Measurements from ENCODE around the gene SLC30A2. TPM values are rescaled to one million over a fixed set of nuclear protein-coding genes. Genes with fewer than 3 reads are reported as not detected.

The SLC30A2 gene
- total and polyA plus RNA-seq, 10 of the 15 experiments (the other 5 are each of a cell fraction or from before 2014, with no cell fraction given): 0.13 TPM; not detected in 9

DNA sequence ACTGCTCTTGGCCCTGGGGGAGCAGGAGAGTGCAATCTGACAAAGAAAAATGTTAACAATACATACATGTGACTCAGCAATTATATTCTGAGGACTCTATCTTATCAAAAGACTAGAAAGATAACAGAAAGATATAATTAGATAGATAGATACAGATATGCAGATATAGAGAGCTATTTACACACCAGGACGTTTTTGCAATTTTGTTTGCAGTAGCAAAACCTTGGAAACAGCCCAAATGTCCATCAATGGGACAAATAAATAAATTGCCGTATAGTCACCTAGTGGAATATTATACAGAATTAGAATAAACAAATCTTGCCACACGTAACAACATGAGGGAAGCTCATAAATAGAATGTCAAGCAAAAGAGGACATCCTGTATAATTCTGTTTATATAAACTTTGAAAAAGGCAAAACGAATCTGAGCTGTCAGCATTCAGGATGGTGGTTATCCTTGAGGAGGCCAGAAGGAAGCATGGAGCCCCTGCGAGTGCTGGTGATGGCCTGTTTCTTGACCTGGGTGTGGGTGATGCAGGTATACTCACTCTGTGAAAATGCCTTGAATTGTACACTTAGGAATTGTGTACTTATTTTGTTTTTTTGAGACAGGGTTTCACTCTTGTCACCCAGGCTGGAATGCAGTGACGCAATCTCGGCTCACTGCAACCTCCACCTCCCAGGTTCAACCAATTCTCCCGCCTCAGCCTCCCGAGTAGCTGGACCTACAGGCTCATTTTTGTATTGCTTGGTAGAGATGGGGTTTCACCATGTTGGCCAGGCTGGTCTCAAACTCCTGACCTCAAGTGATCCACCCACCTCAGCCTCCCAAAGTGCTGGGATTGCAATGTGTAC is 34.3 kb upstream of the SLC30A2 start:
- ChIA-PET SMC1A (ENCODE audit: uncharacterized antibody, unreplicated experiment) (no interaction called here), RAD21 (ENCODE audit: unreplicated experiment) (no interaction called here), CTCF (interaction anchor here (1.5 kb wide), 1 partner anchor 44 kb away, joined by 3 read pairs; no protein-coding TSS in a partner anchor), POLR2A (no interaction called here)
- Histone ChIP-seq H3K9ac (ENCODE audit: control insufficient read depth, insufficient read depth, low read length) (no peak overlapping the region), H3K27me3 (replicated peaks in 1 of 2; ENCODE audit: control insufficient read depth in 2 of 2, insufficient read depth in 2 of 2, low read length in 1 of 2) (no peaks in the 10 kb centered on the region; a peak in 3 of 4 replicates), H2AFZ (ENCODE audit: control insufficient read depth, low read depth, low read length) (no peak overlapping the region), H3K4me2 (ENCODE audit: control insufficient read depth, insufficient read depth) (no peak overlapping the region), H3K4me3 (no peak overlapping the region), H3K4me1 (ENCODE audit: control insufficient read depth, insufficient read depth, low read length) (no peaks in the 10 kb centered on the region), H3K36me3 (ENCODE audit: control insufficient read depth in 2 of 2, insufficient read depth in 2 of 2, low read length in 1 of 2) (no peaks in the 10 kb centered on the region), H3K79me2 (ENCODE audit: control insufficient read depth, insufficient read depth, low read length) (no peaks in the 10 kb centered on the region), H3K9me3 (replicated peaks; ENCODE audit: control insufficient read depth, insufficient read depth, low read length) (no peaks in the 10 kb centered on the region), H4K20me1 (ENCODE audit: control insufficient read depth, insufficient read depth) (no peaks in the 10 kb centered on the region), H3K27ac (ENCODE audit: control insufficient read depth, insufficient read depth) (no peak overlapping the region)
- no TSS peak for BruUV-seq (replicated peaks)
- no peak for TF ChIP-seq PRDM15 (CRISPR knock-in tag; IDR thresholded peaks at IDR 0.05)
- no peak for TF ChIP-seq GATAD2B (conservative IDR thresholded peaks at IDR 0.05; ENCODE audit: low read depth)
- in situ Hi-C loops (cut with MboI) (no loop called here), intact Hi-C loops (cut with micrococcal nuclease; ENCODE audit: unreplicated experiment) (no loop called here)
- no peak for FAIRE-seq
- DNase-seq (ENCODE audit: low read depth, low spot score): no peak
- ATAC-seq: no peak
- WGBS (ENCODE audit: insufficient coverage, insufficient replicate concordance, low lambda C conversion rate, missing lambda C conversion rate): 34% methylated on average over 9 of the region's 9 CpGs
